HEK293 (cell line): Measurements from ENCODE around the gene PARL.

Experiments
- BCL11A ChIP-seq: fragments of 450-650 bp; formaldehyde crosslinking; IDR thresholded peaks from 2 replicates; pipeline ENCODE4 v1.5.1; 2016; ENCODE audit warnings: low read depth, missing biosample characterization, missing genetic modification characterization
- BCL6B ChIP-seq: fragments of 450-650 bp; formaldehyde crosslinking; IDR thresholded peaks from 2 replicates; pipeline ENCODE4 v1.5.1; 2017; ENCODE audit warnings: missing biosample characterization, missing genetic modification characterization
- CTCF ChIP-seq: fragments of 450-650 bp; formaldehyde crosslinking; IDR thresholded peaks from 2 replicates; pipeline ENCODE4 v1.5.1; 2016; ENCODE audit warnings: missing biosample characterization, missing genetic modification characterization
- KLF10 ChIP-seq: fragments of 450-650 bp; IDR thresholded peaks from 2 replicates; pipeline ENCODE4 v1.5.1; 2018; ENCODE audit warnings: missing biosample characterization, mild to moderate bottlenecking, missing genetic modification characterization
- PATZ1 ChIP-seq: fragments of 450-650 bp; formaldehyde crosslinking; IDR thresholded peaks from 2 replicates; pipeline ENCODE4 v1.5.1; 2016; ENCODE audit warnings: missing biosample characterization, missing genetic modification characterization
- ZBTB44 ChIP-seq: fragments of 450-650 bp; IDR thresholded peaks from 2 replicates; pipeline ENCODE4 v1.5.1; 2018; ENCODE audit warnings: missing biosample characterization, mild to moderate bottlenecking, missing genetic modification characterization
- ZBTB7A ChIP-seq: fragments of 450-650 bp; formaldehyde crosslinking; IDR thresholded peaks from 2 replicates; pipeline ENCODE4 v1.5.1; 2016; ENCODE audit warnings: low read depth, missing biosample characterization, missing genetic modification characterization
- ZNF184 ChIP-seq: fragments of 450-650 bp; IDR thresholded peaks from 2 replicates; pipeline ENCODE4 v1.5.1; 2018; ENCODE audit warnings: missing biosample characterization, mild to moderate bottlenecking, missing genetic modification characterization
- ZNF433 ChIP-seq: fragments of 450-650 bp; formaldehyde crosslinking; IDR thresholded peaks from 2 replicates; pipeline ENCODE4 v1.5.1; 2016; ENCODE audit warnings: missing biosample characterization, missing genetic modification characterization, low read depth
- ZNF510 ChIP-seq: fragments of 450-650 bp; formaldehyde crosslinking; IDR thresholded peaks from 2 replicates; pipeline ENCODE4 v1.5.1; 2018; ENCODE audit warnings: mild to moderate bottlenecking, missing genetic modification characterization, missing biosample characterization; ENCODE audit not compliant: insufficient replicate concordance
- ZNF585B ChIP-seq: fragments of 450-650 bp; formaldehyde crosslinking; IDR thresholded peaks from 2 replicates; pipeline ENCODE4 v1.5.1; 2016; ENCODE audit warnings: missing biosample characterization, missing genetic modification characterization
- ZNF660 ChIP-seq: fragments of 450-650 bp; IDR thresholded peaks from 2 replicates; pipeline ENCODE4 v1.5.1; 2018; ENCODE audit warnings: missing biosample characterization, mild to moderate bottlenecking, missing genetic modification characterization
- ZNF670 ChIP-seq: fragments of 450-650 bp; formaldehyde crosslinking; IDR thresholded peaks from 2 replicates; pipeline ENCODE4 v1.5.1; 2016; ENCODE audit warnings: missing biosample characterization, missing genetic modification characterization, low read depth
- ZNF777 ChIP-seq: fragments of 450-650 bp; formaldehyde crosslinking; IDR thresholded peaks from 2 replicates; pipeline ENCODE4 v1.5.1; 2017; ENCODE audit warnings: missing biosample characterization, missing genetic modification characterization, borderline replicate concordance

GRCh38 chr3:183811638-183812037, 73.0 kb downstream of the PARL start:
- TF ChIP-seq CTCF (tag by site-specific recombination), result no peak
- no peak for TF ChIP-seq ZNF510 (tag by site-specific recombination)
- TF ChIP-seq ZNF184 (tag by site-specific recombination), result no peak
- TF ChIP-seq BCL6B, result no peak
- TF ChIP-seq ZNF670 (tag by site-specific recombination), result no peak
- no peak for TF ChIP-seq ZNF585B
- no peak for TF ChIP-seq ZNF433 (tag by site-specific recombination)
- no peak for TF ChIP-seq ZBTB44
- TF ChIP-seq PATZ1 (tag by site-specific recombination), result no peak
- TF ChIP-seq KLF10 (tag by site-specific recombination), result no peak
- TF ChIP-seq ZBTB7A, result no peak
- TF ChIP-seq ZNF777 (tag by site-specific recombination), result no peak
- no peak for TF ChIP-seq BCL11A (tag by site-specific recombination)
- no peak for TF ChIP-seq ZNF660 (tag by site-specific recombination)
